HG02798 (cell line): Measurements from ENCODE around the gene SPDYE17.
"Not testable (repeated sequence)": the region's sequence is repeated elsewhere in the genome, so short reads cannot be mapped to it uniquely, and the experiment has no call there.

Experiments used
- ATAC-seq: cut with Tn5 transposase; IDR thresholded peaks from one replicate; pipeline ENCODE4 v1.9.1; 2021; ENCODE audit warnings: mild to moderate bottlenecking; ENCODE audit not compliant: unreplicated experiment, poor library complexity

Gene SPDYE17

DNA sequence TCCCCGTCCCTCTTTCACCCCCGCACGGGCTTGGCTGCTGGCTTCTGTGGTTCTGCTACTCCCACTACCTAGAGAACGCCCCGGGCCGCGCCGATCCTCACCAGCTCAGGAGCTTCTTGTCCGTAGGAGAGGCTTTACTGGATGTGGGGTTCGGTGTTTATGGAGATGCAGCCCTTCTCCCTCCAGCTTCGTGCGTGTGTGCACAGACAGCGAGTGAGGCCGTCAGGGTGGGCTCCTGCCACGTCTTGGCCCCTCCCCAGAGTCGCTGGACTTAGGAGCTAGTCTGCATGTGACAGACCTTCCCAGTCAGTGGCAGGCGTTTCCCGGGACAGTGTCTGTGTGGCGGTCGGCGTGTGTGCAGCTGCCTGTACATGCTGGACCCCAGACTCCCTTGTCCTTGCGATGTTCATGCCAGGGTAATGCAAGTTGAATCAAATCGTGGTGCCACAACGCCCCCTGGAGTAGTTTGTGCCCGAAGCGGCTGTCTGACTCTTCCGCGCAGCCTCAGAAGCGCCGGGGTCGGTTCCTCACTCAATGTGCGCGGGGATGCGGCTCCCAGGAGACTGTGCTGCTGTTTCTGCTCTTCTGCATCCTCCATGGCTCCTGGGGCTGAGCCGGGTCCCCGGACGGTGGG lies 32.6 kb downstream of the SPDYE17 start:
- not testable (repeated sequence) for ATAC-seq

DNA sequence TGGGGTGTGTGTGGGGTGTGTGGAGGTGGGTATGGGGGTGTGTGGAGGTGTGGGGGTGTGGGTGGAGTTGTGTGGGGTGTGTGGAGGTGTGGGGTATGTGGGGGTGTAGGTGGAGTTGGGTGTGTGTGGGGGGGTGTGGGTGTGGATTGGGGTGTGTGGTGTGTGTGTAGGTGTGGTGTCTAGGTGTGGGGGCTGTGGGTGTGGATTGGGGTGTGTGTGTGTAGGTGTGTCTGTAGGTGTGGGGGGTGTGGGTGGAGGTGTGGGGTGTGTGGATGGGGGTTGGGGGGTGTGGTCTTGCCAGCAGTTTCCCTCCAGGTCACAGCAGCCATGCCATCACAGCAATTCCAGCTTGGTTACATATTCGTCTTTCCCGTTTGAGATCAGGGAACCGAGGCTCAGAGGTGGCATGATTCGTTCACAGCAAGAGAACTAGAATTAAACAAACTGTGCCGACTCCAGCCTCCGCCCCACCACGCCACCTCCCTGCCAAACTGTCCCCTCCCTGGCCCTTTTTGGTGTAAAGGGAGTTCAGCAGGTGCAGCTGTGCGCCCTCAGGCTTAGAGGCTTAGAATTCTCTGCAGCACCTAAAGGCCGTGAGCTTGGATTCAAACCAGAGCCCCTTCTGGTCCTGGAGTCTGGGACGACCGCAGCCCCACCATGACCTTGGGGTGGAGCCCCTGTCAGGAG lies 33.3 kb downstream of the SPDYE17 start:
- ATAC-seq, result not testable (repeated sequence)

DNA sequence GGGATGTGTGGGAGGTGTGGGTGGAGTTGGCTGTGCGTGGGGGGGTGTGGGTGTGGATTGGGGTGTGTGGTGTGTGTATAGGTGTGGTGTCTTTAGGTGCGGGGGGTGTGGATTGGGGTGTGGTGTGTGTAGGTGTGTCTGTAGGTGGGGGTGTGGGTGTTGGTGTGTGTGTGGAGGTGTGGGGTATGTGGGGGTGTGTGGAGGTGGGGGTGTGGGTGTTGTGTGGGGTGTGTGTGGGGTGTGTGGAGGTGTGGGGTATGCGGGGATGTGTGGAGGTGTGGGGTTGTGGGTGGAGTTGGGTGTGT lies 33.9 kb downstream of the SPDYE17 start:
- ATAC-seq, result no peak

DNA sequence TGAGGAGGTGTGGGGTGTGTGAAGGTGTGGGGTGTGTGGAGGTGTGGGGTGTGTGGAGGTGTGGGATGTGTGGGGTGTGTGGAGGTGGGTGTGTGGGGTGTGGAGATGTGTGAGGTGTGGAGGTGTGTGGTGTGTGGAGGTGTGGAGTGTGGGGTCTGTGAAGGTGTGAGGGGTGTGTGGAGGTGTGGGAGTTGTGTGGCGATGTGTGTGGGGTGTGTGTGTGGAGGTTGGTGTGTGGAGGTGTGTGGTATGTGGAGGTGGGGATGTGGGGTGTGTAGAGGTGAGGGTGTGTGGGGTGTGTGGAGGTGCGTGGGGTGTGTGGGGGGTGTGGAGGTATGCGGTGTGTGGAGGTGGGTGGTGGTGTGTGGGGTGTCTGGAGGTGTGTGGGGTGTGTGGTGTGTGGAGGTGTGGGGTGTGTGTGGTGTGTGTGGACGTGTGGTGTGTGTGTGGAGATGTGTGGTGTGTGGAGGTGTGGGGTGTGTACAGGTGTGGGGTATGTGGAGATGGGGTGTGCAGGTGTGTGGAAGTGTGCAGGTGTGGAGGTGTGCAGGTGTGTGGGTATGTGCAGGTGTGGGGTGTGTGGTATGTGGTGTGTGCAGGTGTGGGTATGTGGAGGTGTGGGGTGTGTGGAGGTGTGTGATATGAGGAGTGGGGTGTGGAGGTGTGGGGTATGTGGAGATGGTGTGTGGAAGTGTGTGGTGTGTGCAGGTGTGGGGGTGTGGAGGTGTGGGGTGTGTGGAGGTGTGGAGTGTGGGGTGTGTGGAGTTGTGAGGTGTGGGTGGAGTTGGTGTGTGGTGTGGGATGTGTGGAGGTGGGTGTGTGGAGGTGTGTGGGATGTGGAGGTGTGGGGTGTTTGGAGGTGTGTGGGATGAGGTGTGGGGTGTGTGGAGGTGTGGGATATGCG lies 34.5 kb downstream of the SPDYE17 start:
- ATAC-seq, result no peak

DNA sequence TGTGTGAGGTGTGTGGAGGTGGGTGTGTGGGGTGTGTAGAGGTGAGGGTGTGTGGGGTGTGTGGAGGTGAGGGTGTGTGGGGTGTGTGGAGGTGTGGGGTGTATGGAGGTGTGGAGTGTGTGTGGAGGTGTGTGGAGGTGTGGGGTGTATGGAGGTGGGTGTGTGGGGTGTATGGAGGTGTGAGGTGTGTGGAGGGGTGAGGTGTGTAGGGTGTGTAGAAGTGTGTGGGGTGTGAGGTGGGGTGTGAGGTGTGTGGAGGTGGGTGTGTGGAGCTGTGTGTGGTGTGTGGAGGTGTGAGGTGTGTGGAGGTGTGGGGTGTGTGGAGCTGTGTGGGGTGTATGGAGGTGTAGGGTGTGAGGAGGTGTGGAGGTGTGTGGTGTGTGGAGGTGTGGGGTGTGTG lies 35.2 kb downstream of the SPDYE17 start:
- not testable (repeated sequence) for ATAC-seq

DNA sequence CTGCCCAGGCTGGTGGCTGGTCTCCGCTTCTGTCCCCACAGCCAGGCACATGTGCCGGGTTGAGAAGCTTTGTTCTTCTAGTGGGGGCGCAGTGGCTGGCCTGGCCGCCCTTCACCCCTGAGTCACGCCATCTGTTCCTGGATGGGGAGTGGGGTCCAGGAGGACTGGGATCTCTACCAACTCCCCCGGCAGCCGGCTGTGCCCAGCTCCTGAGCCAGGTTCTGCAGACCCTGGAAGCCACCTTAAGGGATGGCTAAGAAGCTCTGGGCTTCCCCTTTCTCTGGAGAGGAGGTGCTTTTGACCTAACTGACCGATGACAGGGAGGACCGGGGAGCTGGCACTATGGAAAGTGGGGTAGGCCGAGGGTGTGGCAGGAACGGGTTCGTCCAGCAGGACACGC lies 37.9 kb downstream of the SPDYE17 start:
- ATAC-seq, result not testable (repeated sequence)

DNA sequence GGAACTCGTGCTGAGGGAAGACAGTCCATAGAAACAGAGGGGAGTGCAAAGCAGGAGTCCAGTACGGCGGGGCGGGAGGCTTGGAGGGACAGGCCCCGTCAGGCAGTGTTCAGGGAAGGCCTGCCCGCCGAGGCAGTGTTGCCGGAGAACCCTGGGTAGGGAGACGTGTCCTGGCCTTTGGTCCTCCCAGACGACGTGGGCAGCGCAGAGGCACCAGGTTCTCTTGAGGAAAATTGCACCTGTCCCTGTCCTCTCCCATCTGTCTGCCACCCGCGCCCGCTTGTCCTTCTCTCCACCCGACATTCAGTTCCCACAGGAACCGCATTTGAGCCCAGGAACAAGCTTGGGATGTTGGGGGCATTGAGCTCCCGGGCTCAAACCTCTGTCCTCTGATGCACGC lies 38.3 kb downstream of the SPDYE17 start:
- not testable (repeated sequence) for ATAC-seq

DNA sequence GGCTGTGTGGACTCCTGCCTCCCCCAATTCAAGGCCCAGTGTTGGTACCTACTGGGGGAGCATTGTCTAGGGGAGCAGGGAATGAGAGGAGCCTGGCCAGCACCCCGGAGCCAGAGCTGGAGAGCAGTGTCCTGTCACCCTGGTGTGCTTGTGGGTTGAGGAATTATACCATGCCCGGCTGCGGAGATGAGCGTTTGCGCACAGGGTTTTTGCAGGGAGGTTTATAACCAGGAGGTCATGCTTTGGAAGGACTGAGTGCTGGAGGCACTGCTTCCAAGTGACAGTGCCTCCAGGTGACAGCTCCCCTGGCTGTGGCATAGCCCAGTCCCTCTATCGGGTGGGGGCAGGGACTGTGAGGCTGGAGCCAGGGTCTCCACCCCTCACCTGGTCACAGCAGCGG lies 39.3 kb downstream of the SPDYE17 start:
- ATAC-seq, result not testable (repeated sequence)

DNA sequence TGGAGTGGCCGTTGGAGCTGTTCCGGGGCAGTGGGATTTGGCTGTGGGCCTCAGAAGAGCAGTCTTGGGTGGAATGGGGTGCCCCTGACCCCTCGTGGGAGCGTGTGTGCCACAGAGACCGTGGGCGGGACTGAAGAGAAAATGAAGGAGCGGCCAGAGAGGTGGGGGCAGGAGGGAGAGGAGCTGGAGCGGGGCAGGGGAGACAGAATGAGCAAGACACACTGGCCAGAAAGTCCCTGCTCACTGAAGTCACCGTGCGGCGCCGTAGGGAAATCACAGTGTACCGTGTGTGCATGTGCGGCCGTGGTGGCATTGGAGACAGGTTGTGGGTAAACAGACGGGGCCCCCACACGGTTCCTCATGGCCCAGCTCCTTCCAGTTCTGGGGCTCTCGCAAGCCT lies 40.0 kb downstream of the SPDYE17 start:
- ATAC-seq, result not testable (repeated sequence)

DNA sequence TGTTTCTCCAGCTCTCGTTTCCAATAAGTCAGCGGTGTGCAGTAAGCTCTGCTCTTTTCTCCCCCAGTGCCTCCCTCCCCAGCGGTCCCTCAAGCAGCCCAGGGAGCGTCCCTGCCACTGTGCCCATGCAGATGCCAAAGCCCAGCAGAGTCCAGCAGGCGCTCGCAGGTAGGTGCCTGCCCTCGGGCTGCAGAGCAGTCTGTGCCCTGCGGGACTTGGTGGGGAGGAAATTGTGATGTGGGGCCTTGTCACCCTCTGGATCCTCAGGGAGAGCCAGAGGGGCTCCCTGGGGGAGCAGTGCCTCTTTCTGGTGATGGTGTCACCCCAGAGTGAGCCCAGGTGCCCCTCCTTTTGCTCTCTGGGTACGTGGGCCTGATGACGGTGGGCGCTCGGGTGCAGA lies 42.0 kb downstream of the SPDYE17 start:
- ATAC-seq, result not testable (repeated sequence)

DNA sequence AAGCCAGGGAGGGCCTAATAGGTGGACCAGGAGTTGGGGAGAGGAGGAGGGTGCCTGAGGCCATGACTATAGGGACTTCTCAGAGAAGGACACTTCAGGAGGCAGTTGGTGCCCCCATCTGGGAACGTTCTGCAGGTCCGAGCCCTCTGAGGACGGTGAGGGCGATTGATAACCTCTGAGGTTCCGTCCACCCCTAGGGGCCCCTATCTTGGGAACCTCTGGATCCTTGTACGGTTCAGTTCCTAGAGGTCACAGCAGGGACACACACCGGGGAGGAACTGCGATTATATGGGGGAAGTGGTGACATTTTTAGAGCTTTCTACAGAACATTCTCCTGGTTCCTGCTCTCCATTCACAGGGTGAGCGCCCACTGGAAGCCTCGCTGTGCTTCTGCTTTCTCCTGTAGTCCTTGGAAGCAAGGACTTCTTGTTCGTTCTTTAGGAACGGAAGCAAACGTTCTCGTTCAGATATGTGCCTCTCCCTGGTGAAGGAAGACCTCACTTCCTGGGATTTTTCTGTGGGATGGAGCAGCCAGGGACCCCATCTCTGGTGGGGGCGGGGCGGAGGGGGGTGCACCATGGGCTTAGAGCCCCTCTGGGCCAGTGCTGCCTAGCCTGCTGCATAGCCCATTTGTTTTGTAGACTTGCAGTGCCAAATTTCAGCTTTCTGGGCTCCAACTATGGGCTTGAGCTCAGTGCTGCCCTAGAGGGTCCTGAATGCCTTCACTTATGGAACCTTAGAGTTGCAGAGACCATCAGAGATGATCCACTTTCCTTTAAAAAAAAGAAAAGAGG lies 46.0 kb downstream of the SPDYE17 start:
- not testable (repeated sequence) for ATAC-seq

DNA sequence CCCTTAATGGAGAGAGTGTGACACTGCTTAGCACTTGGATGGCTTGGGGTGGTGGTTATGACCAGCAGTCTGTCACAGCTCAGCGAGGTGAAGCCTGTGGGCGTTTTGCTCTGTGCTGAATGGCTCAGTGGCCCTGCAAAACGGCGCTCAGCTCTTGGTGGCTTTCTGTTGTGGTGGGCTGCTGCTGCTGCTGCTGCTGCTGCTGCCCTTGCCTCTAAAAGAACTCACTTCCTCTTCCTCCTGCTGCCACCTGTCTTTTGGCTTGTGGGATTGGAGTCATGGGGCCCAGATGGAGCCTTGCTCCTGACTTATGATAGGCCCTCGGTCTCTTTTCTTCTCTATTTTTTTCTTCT lies 47.4 kb downstream of the SPDYE17 start:
- ATAC-seq, result peak; percentile 98

DNA sequence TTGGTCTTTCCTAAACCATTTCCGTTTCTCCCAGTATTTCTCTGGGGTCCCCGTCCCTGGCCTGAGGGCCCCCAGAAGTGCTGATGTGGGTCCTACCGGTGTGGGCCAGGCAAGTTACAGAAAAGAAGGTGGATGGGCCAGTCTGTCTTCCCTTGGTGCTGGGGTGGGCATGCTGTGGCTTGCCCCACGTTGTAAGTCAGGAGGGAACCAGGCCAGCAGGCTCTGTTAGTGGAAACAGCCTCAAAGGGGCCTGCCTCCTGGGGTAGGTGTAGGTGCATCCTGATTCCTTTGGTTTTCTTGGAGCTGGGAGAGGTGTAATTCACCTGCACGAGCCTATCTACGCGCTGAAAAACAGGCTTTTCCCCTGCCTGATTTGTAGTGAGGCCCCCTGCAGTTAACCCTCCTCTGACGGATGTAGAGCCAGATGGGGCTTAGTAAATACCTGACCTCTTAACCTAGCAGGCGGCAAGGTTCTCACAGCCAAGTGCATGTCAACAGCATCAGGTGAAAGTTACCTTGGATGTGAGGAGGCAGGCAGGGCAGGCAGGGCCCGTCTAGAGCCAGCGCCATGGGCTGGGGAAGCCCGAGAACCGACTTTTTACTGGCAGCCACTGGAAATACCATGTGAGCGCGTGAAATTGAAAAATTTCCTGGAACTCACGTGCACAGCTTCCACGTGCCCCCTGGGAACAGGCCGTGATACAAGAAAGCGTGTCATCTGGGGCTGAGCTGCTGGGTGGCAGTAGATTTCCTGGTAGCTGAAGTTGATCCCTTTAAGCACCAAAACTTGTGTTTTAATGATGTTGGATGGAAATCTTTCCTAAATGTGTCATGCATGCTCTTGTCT lies 48.0 kb downstream of the SPDYE17 start:
- peak; percentile 18 for ATAC-seq

DNA sequence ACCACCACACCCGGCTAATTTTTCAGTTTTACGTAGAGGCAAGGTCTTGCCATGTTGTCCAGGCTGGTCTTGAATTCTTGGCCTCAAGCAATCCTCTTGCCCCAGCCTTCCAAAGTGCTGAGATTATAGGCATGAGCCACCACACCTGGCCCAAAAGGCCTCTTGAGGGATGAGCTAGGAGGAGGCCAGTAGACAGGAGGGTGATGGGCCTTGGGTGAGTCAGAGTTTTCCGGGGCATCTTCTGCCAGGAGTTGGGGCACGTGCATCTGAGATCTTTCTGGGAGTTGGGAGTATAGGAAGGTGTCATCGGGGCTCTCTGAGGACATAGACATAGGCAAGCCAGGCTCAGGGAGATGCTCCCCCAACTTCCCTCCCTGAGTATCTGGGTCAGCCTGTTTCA lies 48.8 kb downstream of the SPDYE17 start:
- ATAC-seq, result not testable (repeated sequence)

DNA sequence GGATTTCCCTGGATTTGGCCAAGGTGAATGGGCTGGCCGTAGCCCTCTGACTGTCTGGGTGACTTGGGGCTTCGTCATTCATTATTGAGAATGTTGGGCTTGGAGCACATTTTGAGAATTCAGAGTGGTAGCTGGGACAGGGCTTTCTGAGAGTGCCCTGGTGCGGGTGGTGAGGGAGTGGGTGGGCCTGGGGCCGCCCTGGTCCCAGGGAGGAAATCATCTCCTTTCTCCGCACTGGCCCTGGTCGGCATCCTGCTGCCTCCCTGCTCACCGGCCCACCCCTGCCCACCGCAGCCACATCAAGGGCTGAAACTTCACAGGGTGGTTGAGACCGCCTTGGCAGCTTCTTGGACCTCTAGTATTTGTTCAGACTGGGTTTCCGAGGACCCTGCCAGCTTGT lies 49.7 kb downstream of the SPDYE17 start:
- ATAC-seq, result not testable (repeated sequence)

DNA sequence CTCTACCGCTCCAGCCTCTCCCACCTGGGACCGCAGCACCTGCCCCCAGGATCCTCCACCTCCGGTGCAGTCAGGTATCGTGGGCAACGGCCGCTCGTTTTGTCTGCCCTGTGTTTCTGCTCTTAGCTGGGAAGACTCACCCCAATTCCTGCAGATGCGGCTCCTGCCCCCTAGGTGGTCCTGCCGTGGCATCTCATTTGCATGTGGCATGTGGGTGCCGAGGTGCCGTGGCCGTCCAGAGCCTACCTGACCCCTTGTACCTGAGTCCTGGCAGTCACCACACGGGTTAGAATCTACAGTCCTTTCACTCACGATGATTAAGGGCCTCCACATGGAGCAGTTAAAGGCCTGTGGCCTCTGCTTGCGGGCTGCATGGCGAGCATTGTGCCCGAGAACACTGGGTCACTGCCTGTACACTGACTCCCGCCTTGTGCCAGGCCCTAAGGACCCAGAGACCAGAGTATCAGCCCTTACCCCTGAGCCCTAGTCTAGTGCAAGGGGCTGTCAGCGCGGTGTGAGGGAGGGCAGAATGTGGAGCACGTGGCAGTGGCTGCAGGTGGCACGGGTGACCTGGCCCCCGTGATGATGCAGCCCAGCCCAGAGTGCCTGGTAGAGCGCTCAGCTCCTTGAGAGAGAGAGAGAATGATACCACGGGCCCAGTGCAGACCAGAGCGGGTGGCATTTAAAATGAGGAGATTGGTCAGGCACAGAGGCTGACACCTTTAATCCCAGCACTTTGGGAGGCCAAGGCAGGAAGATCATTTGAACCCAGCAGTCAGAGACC lies 50.8 kb downstream of the SPDYE17 start:
- ATAC-seq, result not testable (repeated sequence)

DNA sequence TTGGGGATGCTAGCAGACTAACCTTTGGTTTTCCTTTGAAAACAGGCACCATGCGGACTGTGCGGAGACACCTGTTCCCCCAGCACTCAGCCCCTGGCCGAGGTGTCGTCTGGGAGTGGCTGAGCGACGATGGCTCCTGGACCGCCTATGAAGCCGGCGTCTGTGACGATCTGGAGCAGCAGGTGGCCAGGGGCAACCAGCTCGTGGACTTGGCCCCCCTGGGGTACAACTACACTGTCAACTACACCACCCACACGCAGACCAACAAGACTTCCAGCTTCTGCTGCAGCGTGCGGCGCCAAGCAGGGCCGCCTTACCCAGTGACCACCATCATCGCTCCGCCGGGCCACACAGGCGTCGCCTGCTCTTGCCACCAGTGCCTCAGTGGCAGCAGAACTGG lies 51.6 kb downstream of the SPDYE17 start:
- ATAC-seq, result not testable (repeated sequence)

DNA sequence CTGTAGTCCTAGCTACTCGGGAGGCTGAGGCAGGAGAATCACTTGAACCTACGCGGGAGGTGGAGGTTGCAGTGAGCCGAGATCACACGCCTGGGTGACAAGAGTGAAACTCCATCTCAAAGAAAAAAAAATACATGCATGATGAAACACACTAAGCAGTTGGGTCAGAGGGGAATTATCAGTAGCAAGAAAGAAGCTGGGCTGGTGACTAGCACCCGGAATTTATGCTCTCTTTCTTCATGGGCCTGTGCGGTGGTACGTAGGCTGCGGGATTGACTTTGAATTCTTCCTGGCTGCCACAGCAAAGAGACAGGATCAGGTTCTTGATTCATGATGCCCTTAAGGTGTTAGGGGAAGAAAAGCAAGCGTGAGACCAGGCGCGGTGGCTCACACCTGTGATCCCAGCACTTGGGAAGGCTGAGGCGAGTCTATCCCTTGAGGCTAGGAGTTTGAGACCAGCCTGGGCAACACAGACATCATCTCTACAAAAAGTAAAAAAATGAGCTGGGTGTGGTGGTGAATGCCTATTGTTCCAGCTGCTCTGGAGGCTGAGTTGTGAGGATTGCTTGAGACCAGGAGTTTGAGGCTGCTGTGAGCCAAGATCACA lies 54.3 kb downstream of the SPDYE17 start:
- not testable (repeated sequence) for ATAC-seq
